Neuron (in vitro differentiated cells): ENCODE measurements around the gene C17orf100.
"Not testable (repeated sequence)": the region's sequence is repeated elsewhere in the genome, so short reads cannot be mapped to it uniquely, and the experiment has no call there.

Experiments
- H2AFZ ChIP-seq: one replicate; pipeline ENCODE4 v1.6.1; 2013; ENCODE audit warnings: low read depth, mild to moderate bottlenecking, inconsistent platforms, low read length, moderate library complexity
- H3K27me3 ChIP-seq: one replicate; pipeline ENCODE4 v1.6.1; 2013; ENCODE audit warnings: low read length; ENCODE audit not compliant: insufficient read depth
- H3K36me3 ChIP-seq: one replicate; pipeline ENCODE4 v1.6.1; 2013; ENCODE audit warnings: low read length; ENCODE audit not compliant: insufficient read depth
- H3K4me1 ChIP-seq: one replicate; pipeline ENCODE4 v1.6.1; 2013; ENCODE audit warnings: low read length; ENCODE audit not compliant: insufficient read depth
- H3K4me3 ChIP-seq: 2 replicates; pipeline ENCODE4 v1.5.1; 2013; ENCODE audit warnings: mild to moderate bottlenecking, low read length, moderate library complexity
- H3K9me3 ChIP-seq: one replicate; pipeline ENCODE4 v1.6.1; 2013; ENCODE audit warnings: low read length

Gene C17orf100

GRCh38 chr17:6681671-6682070, 30.1 kb downstream of the C17orf100 start:
- no peaks in the 10 kb centered on the region for H3K4me1 ChIP-seq
- no peaks in the 10 kb centered on the region for H3K36me3 ChIP-seq
- no peak overlapping the region for H2AFZ ChIP-seq
- peaks cover 2% of the 10 kb centered on the region for H3K9me3 ChIP-seq
- no peak overlapping the region for H3K4me3 ChIP-seq
- peaks cover 8% of the 10 kb centered on the region for H3K27me3 ChIP-seq

GRCh38 chr17:6682339-6682738, 30.8 kb downstream of the C17orf100 start:
- peaks cover 2% of the 10 kb centered on the region for H3K9me3 ChIP-seq
- no peak overlapping the region for H3K4me3 ChIP-seq
- no peak overlapping the region for H2AFZ ChIP-seq
- no peaks in the 10 kb centered on the region for H3K4me1 ChIP-seq
- peaks cover 2% of the 10 kb centered on the region for H3K27me3 ChIP-seq
- H3K36me3 ChIP-seq = no peaks in the 10 kb centered on the region

GRCh38 chr17:6683081-6683684, 31.6 kb downstream of the C17orf100 start:
- H3K27me3 ChIP-seq = peaks cover 2% of the 10 kb centered on the region
- no peaks in the 10 kb centered on the region for H3K4me1 ChIP-seq
- peaks cover 2% of the 10 kb centered on the region for H3K9me3 ChIP-seq
- H2AFZ ChIP-seq = no peak overlapping the region
- H3K36me3 ChIP-seq = no peaks in the 10 kb centered on the region
- H3K4me3 ChIP-seq = no peak overlapping the region

- peaks cover 2% of the 10 kb centered on the region for H3K9me3 ChIP-seq
- H3K27me3 ChIP-seq = peaks cover 2% of the 10 kb centered on the region
- H3K4me3 ChIP-seq = no peak overlapping the region
- no peak overlapping the region for H2AFZ ChIP-seq
- H3K4me1 ChIP-seq = no peaks in the 10 kb centered on the region
- no peaks in the 10 kb centered on the region for H3K36me3 ChIP-seq
These were observed 32.3 kb downstream of the C17orf100 start for GRCh38 chr17:6683730-6684459.

GRCh38 chr17:6684460-6684783, 32.9 kb downstream of the C17orf100 start:
- Histone ChIP-seq H2AFZ (no peak overlapping the region), H3K4me1 (no peaks in the 10 kb centered on the region), H3K4me3 (no peak overlapping the region), H3K36me3 (no peaks in the 10 kb centered on the region), H3K9me3 (peaks cover 2% of the 10 kb centered on the region), H3K27me3 (peaks cover 2% of the 10 kb centered on the region)

GRCh38 chr17:6684881-6685767, 33.6 kb downstream of the C17orf100 start:
- peaks cover 2% of the 10 kb centered on the region for H3K27me3 ChIP-seq
- no peaks in the 10 kb centered on the region for H3K36me3 ChIP-seq
- H3K9me3 ChIP-seq = peaks cover 2% of the 10 kb centered on the region
- H3K4me3 ChIP-seq = no peak overlapping the region
- H2AFZ ChIP-seq = no peak overlapping the region
- no peaks in the 10 kb centered on the region for H3K4me1 ChIP-seq

- H2AFZ ChIP-seq = no peak overlapping the region
- H3K9me3 ChIP-seq = peaks cover 2% of the 10 kb centered on the region
- H3K4me1 ChIP-seq = no peaks in the 10 kb centered on the region
- H3K27me3 ChIP-seq = peaks cover 2% of the 10 kb centered on the region
- no peak overlapping the region for H3K4me3 ChIP-seq
- no peaks in the 10 kb centered on the region for H3K36me3 ChIP-seq
These were observed 34.5 kb downstream of the C17orf100 start for GRCh38 chr17:6686026-6686425.

- Histone ChIP-seq H2AFZ (no peak overlapping the region), H3K4me3 (no peak overlapping the region), H3K4me1 (no peaks in the 10 kb centered on the region), H3K9me3 (no peaks in the 10 kb centered on the region), H3K27me3 (peaks cover under 1% of the 10 kb centered on the region), H3K36me3 (no peaks in the 10 kb centered on the region)
These were observed 37.4 kb downstream of the C17orf100 start for GRCh38 chr17:6688944-6689343.

GRCh38 chr17:6690641-6691040, 39.1 kb downstream of the C17orf100 start:
- Histone ChIP-seq H3K4me1 (no peaks in the 10 kb centered on the region), H3K36me3 (no peaks in the 10 kb centered on the region), H3K9me3 (no peaks in the 10 kb centered on the region), H3K27me3 (peaks cover 2% of the 10 kb centered on the region), H2AFZ (no peak overlapping the region), H3K4me3 (no peak overlapping the region)

- peaks cover 2% of the 10 kb centered on the region for H3K27me3 ChIP-seq
- H2AFZ ChIP-seq = no peak overlapping the region
These were observed 40.0 kb downstream of the C17orf100 start for GRCh38 chr17:6691546-6691945.

GRCh38 chr17:6691958-6692357, 40.4 kb downstream of the C17orf100 start:
- not testable (repeated sequence) for H3K4me1 ChIP-seq, H3K36me3 ChIP-seq, H3K4me3 ChIP-seq, H3K9me3 ChIP-seq, H3K27me3 ChIP-seq, H2AFZ ChIP-seq

More at GRCh38 chr17:6691546-6691945, 40.0 kb downstream of the C17orf100 start:
- Histone ChIP-seq H3K4me1 (no peaks in the 10 kb centered on the region), H3K9me3 (no peaks in the 10 kb centered on the region), H3K36me3 (no peaks in the 10 kb centered on the region), H3K4me3 (no peak overlapping the region)

- Histone ChIP-seq H2AFZ (no peak overlapping the region), H3K36me3 (no peaks in the 10 kb centered on the region), H3K9me3 (no peaks in the 10 kb centered on the region), H3K27me3 (peaks cover 2% of the 10 kb centered on the region), H3K4me3 (no peak overlapping the region), H3K4me1 (no peaks in the 10 kb centered on the region)
These were observed 43.5 kb downstream of the C17orf100 start for GRCh38 chr17:6695051-6695450.

- Histone ChIP-seq H3K4me1 (no peaks in the 10 kb centered on the region), H3K27me3 (peaks cover 4% of the 10 kb centered on the region), H3K36me3 (no peaks in the 10 kb centered on the region), H3K9me3 (no peaks in the 10 kb centered on the region), H2AFZ (no peak overlapping the region), H3K4me3 (no peak overlapping the region)
These were observed 44.0 kb downstream of the C17orf100 start for GRCh38 chr17:6695565-6695964.
